ENCODE results near the gene PRKAR2B.

PRKAR2B gene

DNA sequence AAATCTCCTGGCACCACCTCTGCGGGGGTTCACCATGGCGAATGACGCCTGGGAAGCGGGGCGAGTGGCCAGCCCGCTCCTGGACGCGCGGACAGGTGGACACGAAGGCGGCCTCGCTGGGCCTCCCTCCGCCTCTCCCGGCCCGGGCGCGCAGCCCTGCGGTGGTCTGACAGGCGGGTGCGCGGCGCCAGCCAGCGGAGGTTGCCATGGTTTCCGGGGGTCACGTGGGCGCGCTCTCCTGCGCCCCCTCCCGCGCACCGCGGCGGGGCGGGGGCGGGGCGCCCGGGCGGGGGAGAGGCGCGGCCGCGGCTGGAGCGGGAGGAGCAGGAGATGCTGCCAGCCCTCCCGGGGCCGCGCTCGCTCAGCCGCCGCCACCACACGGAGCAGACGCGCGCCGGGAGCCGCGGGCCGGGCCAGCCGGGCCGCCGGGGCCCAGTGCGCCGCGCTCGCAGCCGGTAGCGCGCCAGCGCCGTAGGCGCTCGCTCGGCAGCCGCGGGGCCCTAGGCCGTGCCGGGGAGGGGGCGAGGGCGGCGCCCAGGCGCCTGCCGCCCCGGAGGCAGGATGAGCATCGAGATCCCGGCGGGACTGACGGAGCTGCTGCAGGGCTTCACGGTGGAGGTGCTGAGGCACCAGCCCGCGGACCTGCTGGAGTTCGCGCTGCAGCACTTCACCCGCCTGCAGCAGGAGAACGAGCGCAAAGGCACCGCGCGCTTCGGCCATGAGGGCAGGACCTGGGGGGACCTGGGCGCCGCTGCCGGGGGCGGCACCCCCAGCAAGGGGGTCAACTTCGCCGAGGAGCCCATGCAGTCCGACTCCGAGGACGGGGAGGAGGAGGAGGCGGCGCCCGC, at the start of gene PRKAR2B:
TSS of gene PRKAR2B (plus strand) at position 359 of the 848 bp plus-strand sequence. CDS start at position 562, 203 bp downstream.
- peak; percentile 66 for DNase-seq

DNA sequence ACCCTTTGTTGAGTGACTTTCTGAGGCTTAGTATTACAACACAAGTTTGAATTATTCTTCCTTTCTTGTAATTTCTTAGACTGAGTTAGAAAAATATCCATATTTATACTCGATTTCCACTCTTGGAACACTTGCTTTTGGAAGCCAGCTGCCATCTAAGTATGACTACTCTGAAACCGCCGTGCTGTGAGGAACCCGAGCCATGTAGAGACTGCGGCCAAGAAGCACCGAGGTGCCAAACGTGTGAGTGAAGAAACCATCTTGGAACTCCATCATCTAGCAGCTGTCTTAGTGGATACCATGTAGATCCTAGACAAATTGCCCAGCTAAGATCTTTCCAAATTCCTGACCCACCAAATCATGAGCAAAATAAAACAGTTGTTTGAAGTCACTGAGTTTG, 49.7 kb upstream of the PRKAR2B start:
- no peak for DNase-seq

- DNase-seq, result no peak
Measured at GRCh38 chr7:106997487-106998271, 46.8 kb upstream of the PRKAR2B start.

GRCh38 chr7:106999023-106999422, 45.5 kb upstream of the PRKAR2B start:
- no peak for DNase-seq

GRCh38 chr7:107001490-107001889, 43.0 kb upstream of the PRKAR2B start:
- DNase-seq, result no peak

DNA sequence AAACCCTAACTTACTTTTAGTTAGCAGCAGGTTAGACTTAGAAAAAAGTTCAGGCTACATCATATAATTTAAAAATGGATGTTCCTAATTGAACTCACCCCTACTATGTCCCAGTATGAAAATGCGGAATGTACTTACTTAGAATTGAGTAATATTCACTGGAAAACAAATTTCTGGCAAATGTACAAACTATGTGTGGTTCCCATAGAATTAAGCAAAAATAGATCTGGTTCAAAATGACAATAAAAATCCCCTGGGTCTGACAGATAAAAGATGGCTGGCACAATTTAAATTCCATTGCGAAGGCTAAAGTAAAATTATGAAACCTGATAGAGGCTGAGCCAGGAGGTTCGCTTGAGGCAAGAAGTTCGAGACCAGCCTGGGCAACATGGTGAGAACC, 42.4 kb upstream of the PRKAR2B start:
- DNase-seq, result no peak

DNA sequence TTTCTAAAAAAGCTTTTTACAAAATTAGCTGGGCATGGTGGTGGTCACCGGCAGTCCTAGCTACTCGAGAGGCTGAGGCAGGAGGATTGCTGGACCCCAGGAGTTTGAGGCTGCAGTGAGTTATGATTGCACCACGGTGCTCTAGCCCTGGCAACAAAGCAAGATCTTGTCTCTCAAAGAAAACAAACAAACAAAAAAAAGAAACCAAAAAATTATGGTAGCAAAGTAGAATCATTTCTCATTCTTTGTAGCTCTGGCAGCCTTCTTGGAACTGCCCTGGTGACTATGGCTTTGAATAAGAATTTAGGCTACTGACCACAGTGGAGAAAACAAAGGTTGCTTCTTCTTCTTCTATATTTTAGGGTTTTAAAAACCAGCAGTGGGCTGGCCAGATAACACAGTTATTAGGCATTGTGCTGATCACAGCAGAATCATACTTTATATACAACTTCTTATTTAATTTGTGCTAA, 41.9 kb upstream of the PRKAR2B start:
- DNase-seq, result no peak

DNA sequence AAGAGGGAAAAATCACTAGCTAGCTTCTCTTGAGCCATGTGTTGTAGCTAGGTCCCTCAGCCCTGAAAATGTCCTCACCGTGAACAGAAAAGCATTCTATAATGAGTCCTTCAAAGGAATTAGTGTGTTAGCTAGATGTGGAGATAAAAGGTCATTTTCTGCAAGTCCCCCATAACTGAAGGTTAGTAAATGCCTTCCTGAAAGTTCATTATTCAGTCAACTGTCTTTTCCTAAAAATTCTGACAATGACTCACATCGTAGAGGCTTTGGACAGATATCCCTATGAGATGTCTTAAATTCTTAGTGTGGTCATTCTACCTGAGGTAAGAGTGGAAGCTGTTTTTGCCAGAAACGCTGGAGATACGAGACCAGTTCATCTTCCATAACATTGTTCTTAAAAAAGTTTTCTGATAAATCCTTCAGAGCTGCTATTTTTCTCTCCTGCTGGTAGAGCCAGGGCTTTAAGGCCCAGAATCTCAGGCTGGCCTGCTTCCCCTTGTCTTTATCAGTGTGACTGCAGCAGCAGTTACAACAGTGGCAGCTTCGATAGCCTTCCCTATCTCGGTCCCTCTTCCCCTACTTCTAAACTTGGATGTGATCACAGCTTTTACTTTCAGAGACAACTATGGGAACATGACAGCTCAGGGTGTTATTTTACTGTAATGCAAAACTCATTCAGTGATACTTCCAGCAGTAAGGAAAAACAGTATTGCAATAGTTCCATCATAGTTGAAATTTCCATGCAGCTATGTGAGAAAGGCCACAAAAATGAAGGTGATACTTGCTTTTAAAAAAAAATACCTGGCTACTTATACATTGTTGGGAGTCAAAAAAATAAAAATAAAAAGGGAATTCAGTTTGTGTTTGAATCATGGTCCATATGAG, 37.3 kb upstream of the PRKAR2B start:
- no peak for DNase-seq

DNA sequence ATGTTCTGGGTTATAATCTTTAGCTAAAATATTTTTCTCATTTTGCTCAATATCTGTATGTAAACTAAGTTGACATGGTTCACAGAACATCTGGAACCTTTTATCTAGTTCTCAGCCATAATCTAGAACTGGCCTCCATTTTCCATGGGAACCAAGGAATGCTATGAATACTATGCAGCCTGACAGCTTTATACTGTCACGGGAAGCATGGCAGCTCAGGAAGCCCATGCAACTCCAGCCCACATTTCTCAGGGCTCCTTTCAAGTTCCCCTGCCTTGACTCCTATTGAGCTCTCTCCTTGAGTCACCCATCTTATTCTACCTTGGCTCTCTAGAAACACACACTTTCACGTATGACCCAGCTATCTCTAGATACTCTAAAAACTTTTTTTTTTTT, 36.6 kb upstream of the PRKAR2B start:
- no peak for DNase-seq

DNA sequence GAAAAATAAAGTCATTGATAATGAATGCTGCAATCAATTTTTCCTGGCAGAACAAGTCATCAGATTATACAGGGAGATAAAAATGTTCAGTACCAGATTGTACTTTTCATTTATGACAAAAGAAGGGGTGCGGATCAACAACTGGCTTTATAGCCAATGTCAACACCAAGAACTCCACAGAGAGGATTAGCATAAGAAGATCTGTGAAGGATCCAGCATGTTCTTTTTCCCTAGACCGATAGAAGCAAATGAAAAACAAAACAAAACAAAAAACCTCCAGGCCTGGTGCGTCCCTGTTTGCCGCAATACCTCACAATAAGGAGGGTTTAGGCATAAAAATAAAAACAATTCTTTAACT, 34.7 kb upstream of the PRKAR2B start:
- DNase-seq, result no peak

GRCh38 chr7:107012691-107013090, 31.8 kb upstream of the PRKAR2B start:
- no peak for DNase-seq

DNA sequence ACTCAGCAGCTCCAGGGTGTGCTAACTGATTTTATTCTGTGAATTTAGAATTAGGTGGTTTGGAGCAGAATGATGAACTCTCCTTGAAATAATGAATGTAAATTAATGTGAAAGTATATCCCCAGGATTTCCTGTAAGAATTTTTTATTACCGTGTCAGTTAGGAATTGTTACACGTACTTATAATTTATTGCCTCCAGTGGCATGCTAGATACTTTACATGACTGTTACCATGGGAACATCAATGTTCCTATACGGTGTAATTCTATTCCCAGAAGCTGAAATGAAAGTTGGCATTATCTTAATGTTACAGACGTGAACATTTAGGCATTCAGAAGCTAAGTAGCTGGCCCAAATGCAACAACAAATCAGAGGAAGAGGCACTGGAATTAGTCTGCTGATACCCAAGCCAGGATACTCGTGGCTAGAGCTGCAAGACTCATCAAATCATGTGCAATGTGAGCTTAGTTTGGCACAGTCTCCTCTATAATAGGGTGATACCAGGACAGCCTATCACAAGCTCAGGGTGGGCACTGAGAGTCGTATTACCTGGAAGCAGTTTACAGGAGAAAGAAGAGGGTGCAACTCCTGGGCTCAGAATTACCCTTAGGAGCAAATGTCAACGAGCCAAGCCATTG, 30.0 kb upstream of the PRKAR2B start:
- peak; percentile 27 for DNase-seq

DNA sequence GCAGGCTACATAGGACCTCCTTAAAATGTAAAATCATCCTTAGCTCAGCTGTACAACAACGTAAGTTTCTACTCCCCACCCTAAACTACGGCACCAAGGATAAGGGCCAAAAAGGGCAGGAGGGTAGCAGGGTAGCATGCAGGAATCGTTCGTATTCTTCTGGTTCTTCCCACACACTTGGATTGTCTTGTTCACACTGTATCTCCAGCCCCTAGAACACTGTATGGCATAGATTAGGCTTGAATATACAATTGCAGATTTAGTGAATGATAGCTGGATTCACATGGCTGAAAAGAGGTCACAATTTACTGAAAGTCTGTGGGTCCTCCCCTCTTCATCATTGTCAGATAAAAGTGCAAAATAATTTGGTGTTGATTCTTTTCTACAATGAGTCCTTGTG, 28.2 kb upstream of the PRKAR2B start:
- DNase-seq, result no peak

DNA sequence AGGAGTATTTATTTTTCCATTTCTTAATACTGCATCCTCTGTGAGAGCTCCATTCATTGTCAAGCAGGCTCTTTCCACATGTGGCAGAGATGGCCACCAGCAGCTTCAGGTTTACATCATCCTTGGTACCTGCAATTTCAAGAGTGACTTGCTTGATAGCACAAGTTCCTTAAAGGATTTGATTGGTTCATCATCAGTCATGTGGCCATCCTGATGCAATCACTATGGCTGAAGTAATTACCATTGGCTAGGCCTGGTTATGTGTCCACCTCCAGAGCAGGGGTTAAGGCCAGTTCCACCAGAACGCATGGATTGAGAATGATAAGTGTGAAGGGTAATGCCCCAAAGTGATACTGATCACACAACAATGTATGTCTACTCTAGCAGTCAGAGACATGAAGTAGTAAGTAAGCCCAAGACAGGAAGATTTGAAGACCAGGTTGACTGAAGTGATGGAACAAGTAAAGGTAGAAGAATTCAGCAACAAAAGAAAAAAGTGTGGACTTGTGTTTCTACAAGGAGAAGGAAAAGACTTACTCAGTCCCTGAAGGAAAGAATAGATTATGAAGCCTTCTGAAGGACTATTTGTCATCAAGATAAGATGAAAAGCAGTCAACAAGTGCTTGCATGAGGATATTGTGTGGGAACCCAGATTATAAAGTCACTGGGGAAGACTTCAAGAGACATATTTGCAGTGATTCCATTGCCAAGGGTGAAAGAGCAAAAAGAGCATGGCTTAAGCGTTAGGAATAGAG, 26.4 kb upstream of the PRKAR2B start:
- no peak for DNase-seq

DNA sequence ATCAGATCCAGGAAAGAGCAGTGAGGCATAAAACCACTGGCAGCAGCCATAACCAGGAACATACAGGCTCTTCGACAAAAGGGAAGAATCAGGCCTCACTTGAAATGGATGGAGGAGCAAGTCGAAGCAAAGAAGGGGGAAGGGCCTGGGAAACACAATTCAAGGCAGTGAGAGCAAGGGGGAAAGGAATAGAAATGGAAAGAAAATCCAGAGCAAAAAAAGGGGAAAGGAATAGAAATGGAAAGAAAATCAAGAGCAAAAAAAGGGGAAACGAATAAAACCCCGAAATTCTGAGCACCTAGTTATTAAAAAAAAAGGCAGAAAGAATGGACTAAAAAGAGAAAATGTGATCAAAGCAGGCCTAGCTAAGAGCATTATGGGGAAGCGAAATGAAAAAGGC, 24.1 kb upstream of the PRKAR2B start:
- DNase-seq, result no peak

GRCh38 chr7:107021600-107021999, 22.9 kb upstream of the PRKAR2B start:
- no peak for DNase-seq

GRCh38 chr7:107023522-107024151, 20.9 kb upstream of the PRKAR2B start:
- no peak for DNase-seq

DNA sequence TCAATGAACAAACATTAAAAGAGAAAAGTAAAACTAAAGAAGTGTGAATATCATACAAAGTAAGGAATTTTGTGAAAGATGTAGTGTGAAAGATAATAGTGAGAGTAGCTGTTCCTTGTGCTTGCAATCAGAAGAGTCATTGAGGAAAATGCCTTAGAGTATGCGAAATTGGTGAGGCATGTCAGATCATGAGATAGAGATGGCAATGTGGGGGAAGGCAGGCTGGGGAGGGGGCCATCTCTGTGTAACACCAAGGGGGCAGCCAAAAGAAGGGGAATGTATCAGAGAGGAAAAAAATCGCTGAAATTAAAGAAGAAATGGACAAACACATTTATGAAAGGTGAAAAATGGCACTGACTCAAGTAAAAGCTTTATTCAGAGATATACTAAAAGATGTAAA, 19.6 kb upstream of the PRKAR2B start:
- no peak for DNase-seq

DNA sequence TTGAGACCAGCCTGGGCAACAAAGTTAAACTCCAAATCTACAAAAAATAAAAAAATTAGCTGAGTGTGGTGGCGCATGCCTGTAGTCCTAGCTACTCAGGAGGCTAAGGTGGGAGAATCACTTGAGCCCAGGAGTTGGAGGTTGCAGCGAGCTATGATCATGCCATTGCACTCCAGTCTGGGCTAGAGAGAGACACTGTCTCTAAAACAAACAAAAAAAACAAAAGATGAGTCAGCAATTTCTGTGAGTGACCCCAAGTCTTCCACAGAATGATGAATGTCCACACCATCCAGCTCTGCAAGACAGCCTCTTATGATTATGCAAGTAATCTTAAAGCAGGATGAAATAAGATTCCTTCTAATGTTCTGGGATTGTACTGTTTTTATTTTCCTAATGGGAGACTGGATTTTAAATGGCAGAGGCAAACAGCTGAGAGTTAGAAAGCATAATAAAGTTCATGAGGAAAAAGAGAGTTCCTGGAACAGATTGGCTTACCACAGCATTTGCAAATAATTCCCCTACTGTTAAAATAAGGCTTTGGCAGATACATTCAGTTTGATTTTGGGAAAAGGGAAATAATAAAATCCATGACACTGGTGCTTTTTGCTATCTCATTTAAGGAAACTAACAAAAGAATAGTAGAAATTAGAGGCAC, 18.9 kb upstream of the PRKAR2B start:
- no peak for DNase-seq

DNA sequence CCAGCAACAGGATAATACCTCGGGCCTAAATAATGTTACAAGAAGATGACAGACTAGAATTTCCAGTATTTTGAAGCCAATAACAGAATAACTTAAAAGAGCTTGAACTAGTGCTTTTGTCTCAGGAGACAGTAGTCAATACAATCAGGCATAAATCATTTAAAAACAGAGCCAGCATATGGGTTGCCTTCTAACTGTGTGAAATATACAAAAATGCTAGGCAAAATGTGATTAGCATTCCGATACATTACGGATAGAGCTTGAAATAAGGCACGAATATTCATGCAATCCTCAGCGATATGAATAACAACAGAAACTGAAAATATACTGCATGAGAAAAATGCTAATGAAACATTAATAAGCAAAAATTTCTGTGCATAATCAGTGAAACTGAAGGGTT, 18.3 kb upstream of the PRKAR2B start:
- DNase-seq, result no peak

DNA sequence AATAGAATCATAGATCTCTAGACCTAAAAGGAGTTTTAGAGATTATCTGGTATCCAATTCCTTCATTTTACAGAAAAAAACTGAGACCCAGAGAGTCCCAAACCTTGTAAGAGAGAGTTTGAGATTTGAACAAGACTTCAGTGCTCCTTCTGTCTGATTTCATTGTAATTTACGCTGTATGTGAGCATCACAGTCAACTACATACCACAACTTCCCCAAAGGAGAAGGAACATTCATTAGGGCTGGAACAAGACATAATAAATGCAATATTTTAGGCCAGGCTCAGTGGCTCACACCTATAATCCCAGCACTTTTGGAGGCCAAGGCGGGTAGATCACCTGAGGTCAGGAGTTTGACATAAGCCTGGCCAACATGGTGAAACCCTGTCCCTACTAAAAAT, 17.3 kb upstream of the PRKAR2B start:
- DNase-seq, result no peak
